Measurements from ENCODE around the gene AKAP7.

DNA sequence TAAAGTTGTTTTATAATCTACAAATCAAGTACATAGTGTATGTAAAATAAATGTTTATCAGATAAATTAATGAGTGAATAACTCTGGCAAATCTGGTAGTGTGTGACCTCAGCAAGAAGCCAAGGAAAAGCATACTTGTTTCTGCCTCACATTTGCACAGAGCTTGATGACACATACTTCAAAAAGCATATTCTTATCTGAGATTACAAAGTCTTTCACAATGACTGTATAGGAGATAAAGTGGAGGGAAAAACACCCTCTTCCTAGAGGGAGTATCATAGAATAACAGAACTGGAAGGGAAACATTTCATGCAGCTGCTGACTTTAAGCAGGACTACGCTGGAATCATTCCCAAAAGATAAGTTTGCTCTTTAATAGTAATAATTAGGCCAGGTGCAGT is 28.1 kb upstream of the AKAP7 start:
- TF ChIP-seq TAF1 (IDR thresholded peaks at IDR 0.05; ENCODE audit: borderline replicate concordance, low read depth, low read length) = no peak
- no peak for TF ChIP-seq CHD2 (IDR thresholded peaks at IDR 0.05; ENCODE audit: low read length, partially characterized antibody)
- no peak for TF ChIP-seq GATA2 (CRISPR knock-in tag; IDR thresholded peaks at IDR 0.05)
- TF ChIP-seq, protein P1, sequence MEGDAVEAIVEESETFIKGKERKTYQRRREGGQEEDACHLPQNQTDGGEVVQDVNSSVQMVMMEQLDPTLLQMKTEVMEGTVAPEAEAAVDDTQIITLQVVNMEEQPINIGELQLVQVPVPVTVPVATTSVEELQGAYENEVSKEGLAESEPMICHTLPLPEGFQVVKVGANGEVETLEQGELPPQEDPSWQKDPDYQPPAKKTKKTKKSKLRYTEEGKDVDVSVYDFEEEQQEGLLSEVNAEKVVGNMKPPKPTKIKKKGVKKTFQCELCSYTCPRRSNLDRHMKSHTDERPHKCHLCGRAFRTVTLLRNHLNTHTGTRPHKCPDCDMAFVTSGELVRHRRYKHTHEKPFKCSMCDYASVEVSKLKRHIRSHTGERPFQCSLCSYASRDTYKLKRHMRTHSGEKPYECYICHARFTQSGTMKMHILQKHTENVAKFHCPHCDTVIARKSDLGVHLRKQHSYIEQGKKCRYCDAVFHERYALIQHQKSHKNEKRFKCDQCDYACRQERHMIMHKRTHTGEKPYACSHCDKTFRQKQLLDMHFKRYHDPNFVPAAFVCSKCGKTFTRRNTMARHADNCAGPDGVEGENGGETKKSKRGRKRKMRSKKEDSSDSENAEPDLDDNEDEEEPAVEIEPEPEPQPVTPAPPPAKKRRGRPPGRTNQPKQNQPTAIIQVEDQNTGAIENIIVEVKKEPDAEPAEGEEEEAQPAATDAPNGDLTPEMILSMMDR (IDR thresholded peaks at IDR 0.05) = no peak
- TF ChIP-seq, protein P2, sequence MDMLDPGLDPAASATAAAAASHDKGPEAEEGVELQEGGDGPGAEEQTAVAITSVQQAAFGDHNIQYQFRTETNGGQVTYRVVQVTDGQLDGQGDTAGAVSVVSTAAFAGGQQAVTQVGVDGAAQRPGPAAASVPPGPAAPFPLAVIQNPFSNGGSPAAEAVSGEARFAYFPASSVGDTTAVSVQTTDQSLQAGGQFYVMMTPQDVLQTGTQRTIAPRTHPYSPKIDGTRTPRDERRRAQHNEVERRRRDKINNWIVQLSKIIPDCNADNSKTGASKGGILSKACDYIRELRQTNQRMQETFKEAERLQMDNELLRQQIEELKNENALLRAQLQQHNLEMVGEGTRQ (IDR thresholded peaks at IDR 0.05; ENCODE audit: borderline replicate concordance, low read depth, low read length) = no peak
- TF ChIP-seq GABPA (IDR thresholded peaks at IDR 0.05; ENCODE audit: low read depth) = no peak
- TF ChIP-seq JUND (IDR thresholded peaks at IDR 0.05) = no peak
- no peak for TF ChIP-seq RXRA (IDR thresholded peaks at IDR 0.05; ENCODE audit: borderline replicate concordance, low read depth)
- TF ChIP-seq MXI1 (IDR thresholded peaks at IDR 0.05; ENCODE audit: low read depth, low read length) = no peak
- no peak for TF ChIP-seq NFIC (IDR thresholded peaks at IDR 0.05; ENCODE audit: borderline replicate concordance)
- TF ChIP-seq YY1 (IDR thresholded peaks at IDR 0.05; ENCODE audit: low read depth) = no peak
- no peak for TF ChIP-seq POLR2AphosphoS5 (IDR thresholded peaks at IDR 0.05; ENCODE audit: low read depth, low read length)
- TF ChIP-seq, protein P3, sequence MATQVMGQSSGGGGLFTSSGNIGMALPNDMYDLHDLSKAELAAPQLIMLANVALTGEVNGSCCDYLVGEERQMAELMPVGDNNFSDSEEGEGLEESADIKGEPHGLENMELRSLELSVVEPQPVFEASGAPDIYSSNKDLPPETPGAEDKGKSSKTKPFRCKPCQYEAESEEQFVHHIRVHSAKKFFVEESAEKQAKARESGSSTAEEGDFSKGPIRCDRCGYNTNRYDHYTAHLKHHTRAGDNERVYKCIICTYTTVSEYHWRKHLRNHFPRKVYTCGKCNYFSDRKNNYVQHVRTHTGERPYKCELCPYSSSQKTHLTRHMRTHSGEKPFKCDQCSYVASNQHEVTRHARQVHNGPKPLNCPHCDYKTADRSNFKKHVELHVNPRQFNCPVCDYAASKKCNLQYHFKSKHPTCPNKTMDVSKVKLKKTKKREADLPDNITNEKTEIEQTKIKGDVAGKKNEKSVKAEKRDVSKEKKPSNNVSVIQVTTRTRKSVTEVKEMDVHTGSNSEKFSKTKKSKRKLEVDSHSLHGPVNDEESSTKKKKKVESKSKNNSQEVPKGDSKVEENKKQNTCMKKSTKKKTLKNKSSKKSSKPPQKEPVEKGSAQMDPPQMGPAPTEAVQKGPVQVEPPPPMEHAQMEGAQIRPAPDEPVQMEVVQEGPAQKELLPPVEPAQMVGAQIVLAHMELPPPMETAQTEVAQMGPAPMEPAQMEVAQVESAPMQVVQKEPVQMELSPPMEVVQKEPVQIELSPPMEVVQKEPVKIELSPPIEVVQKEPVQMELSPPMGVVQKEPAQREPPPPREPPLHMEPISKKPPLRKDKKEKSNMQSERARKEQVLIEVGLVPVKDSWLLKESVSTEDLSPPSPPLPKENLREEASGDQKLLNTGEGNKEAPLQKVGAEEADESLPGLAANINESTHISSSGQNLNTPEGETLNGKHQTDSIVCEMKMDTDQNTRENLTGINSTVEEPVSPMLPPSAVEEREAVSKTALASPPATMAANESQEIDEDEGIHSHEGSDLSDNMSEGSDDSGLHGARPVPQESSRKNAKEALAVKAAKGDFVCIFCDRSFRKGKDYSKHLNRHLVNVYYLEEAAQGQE (IDR thresholded peaks at IDR 0.05; ENCODE audit: low read depth, low read length) = no peak
